ENCODE results near the gene EZR. TPM values are rescaled to one million over a fixed set of nuclear protein-coding genes. Genes with fewer than 3 reads are reported as not detected.
A peak's percentile ranks its signal among the peaks of the same experiment; 100 is the strongest.

The EZR gene
- total and polyA plus RNA-seq, 10 of the 15 experiments (the other 5 are each of a cell fraction or from before 2014, with no cell fraction given) = 79.1 to 282 (median 161) TPM

DNA sequence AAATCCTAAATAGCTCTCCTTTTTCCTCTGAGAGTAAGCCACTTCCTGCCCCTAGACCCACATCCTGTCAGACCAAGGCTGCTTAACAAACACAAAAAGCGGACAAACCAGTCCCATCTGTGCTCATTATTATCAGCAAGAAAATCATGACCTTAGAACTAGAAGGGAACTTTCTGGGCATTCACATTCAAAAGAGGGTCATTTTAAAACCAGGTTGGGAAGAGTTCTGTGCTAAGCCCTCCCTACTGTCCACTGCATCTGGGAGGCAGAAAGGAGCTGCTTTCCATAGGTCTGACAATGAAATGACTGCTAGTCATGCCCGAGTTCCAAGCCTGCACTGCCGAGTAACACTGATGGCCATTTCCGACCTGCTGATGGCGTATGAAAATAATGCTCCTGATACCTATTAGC is 15.4 kb downstream of the EZR start:
- H3K27ac ChIP-seq (ENCODE audit: control insufficient read depth, insufficient read depth) = peak overlapping the region; percentile 96
- H3K4me2 ChIP-seq (ENCODE audit: control insufficient read depth, insufficient read depth) = peak overlapping the region; percentile 98
- no peak for FAIRE-seq
- no peak for DNase-seq (ENCODE audit: low read depth, low spot score)
- in situ Hi-C loops (cut with MboI) (no loop called here), intact Hi-C loops (cut with micrococcal nuclease; ENCODE audit: unreplicated experiment) (no loop called here)
- ChIA-PET SMC1A (ENCODE audit: uncharacterized antibody, unreplicated experiment) (interaction anchor here (0.9 to 4.2 kb wide), 6 partner anchors 9 to 238 kb away, joined by 3 to 26 read pairs (median 4); no protein-coding TSS in a partner anchor), CTCF (interaction anchor here (0.6 to 1.7 kb wide), 7 partner anchors 9 to 169 kb away, joined by 3 to 9 read pairs (median 4); no protein-coding TSS in a partner anchor), POLR2A (interaction anchor here (0.6 to 1.7 kb wide), 3 partner anchors 9 to 196 kb away, joined by 3 to 10 read pairs (median 3); partner anchors contain the start of gene RSPH3), RAD21 (ENCODE audit: unreplicated experiment) (interaction anchor here (1.0 to 1.4 kb wide), 6 partner anchors 9 to 303 kb away, joined by 3 to 12 read pairs (median 4); no protein-coding TSS in a partner anchor)
- H4K20me1 ChIP-seq (ENCODE audit: control insufficient read depth, insufficient read depth) = peaks cover 8% of the 10 kb centered on the region; the same call in 1 of the 2 replicates
- peak overlapping the region; percentile 55; the same call in 1 of the 2 replicates for H3K4me3 ChIP-seq
- H2AFZ ChIP-seq (ENCODE audit: control insufficient read depth, low read depth, low read length) = 0 out of 2 replicates have a peak overlapping the region, but pooled peaks have one; percentile 11
- H3K27me3 ChIP-seq (replicated peaks in 1 of 2; ENCODE audit: control insufficient read depth in 2 of 2, insufficient read depth in 2 of 2, low read length in 1 of 2) = no peaks in the 10 kb centered on the region
- H3K79me2 ChIP-seq (ENCODE audit: control insufficient read depth, insufficient read depth, low read length) = peaks cover 93% of the 10 kb centered on the region
- no peaks in the 10 kb centered on the region for H3K9me3 ChIP-seq (replicated peaks; ENCODE audit: control insufficient read depth, insufficient read depth, low read length)
- peaks cover 72% of the 10 kb centered on the region for H3K4me1 ChIP-seq (ENCODE audit: control insufficient read depth, insufficient read depth, low read length)
- WGBS (ENCODE audit: insufficient coverage, insufficient replicate concordance, low lambda C conversion rate, missing lambda C conversion rate) = 0% methylated on average over 5 of the region's 5 CpGs
- peak; percentile 65 for ATAC-seq
- peak overlapping the region; percentile 71 for H3K9ac ChIP-seq (ENCODE audit: control insufficient read depth, insufficient read depth, low read length)
- no TSS peak for BruUV-seq (replicated peaks)
- peaks cover 3 to 22% of the 10 kb centered on the region in 2 experiments for H3K36me3 ChIP-seq (ENCODE audit: control insufficient read depth in 2 of 2, insufficient read depth in 2 of 2, low read length in 1 of 2)
- TF ChIP-seq IKZF2 (IDR thresholded peaks at IDR 0.05) (peak; percentile 24 to 43; a peak in 1 of 4 replicates), RUNX3 (IDR thresholded peaks at IDR 0.05; ENCODE audit: low read length) (peak; percentile 91), EED (IDR thresholded peaks at IDR 0.05; ENCODE audit: low read depth) (peak; percentile 37; the same call in 1 of the 2 replicates), NFIC (IDR thresholded peaks at IDR 0.05; ENCODE audit: low read depth, low read length) (peak; percentile 77; the same call in 1 of the 2 replicates), POLR2A (IDR thresholded peaks at IDR 0.05; ENCODE audit: low read depth, low read length) (peak; percentile 50; the same call in 1 of the 2 replicates), YY1 (IDR thresholded peaks at IDR 0.05; ENCODE audit: low read depth, low read length) (peak; percentile 22; the same call in 1 of the 2 replicates), RELA (IDR thresholded peaks at IDR 0.05; ENCODE audit: borderline replicate concordance, partially characterized antibody) (no peak), IRF4 (IDR thresholded peaks at IDR 0.05; ENCODE audit: low read depth, low read length) (no peak), SPI1 (IDR thresholded peaks at IDR 0.05; ENCODE audit: borderline replicate concordance, insufficient read depth, low read depth, low read length) (peak; percentile 26; the same call in 1 of the 2 replicates), RCOR1 (conservative IDR thresholded peaks at IDR 0.05; ENCODE audit: low read depth, low read length) (0 out of 2 replicates have a peak, but pooled peaks have one; percentile 30), CREB1 (IDR thresholded peaks at IDR 0.05; ENCODE audit: low read depth) (peak; percentile 22; the same call in 1 of the 2 replicates)
- TF ChIP-seq, protein P1, sequence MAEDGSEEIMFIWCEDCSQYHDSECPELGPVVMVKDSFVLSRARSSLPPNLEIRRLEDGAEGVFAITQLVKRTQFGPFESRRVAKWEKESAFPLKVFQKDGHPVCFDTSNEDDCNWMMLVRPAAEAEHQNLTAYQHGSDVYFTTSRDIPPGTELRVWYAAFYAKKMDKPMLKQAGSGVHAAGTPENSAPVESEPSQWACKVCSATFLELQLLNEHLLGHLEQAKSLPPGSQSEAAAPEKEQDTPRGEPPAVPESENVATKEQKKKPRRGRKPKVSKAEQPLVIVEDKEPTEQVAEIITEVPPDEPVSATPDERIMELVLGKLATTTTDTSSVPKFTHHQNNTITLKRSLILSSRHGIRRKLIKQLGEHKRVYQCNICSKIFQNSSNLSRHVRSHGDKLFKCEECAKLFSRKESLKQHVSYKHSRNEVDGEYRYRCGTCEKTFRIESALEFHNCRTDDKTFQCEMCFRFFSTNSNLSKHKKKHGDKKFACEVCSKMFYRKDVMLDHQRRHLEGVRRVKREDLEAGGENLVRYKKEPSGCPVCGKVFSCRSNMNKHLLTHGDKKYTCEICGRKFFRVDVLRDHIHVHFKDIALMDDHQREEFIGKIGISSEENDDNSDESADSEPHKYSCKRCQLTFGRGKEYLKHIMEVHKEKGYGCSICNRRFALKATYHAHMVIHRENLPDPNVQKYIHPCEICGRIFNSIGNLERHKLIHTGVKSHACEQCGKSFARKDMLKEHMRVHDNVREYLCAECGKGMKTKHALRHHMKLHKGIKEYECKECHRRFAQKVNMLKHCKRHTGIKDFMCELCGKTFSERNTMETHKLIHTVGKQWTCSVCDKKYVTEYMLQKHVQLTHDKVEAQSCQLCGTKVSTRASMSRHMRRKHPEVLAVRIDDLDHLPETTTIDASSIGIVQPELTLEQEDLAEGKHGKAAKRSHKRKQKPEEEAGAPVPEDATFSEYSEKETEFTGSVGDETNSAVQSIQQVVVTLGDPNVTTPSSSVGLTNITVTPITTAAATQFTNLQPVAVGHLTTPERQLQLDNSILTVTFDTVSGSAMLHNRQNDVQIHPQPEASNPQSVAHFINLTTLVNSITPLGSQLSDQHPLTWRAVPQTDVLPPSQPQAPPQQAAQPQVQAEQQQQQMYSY (CRISPR knock-in tag; IDR thresholded peaks at IDR 0.05) = no peak
- TF ChIP-seq, protein P2, sequence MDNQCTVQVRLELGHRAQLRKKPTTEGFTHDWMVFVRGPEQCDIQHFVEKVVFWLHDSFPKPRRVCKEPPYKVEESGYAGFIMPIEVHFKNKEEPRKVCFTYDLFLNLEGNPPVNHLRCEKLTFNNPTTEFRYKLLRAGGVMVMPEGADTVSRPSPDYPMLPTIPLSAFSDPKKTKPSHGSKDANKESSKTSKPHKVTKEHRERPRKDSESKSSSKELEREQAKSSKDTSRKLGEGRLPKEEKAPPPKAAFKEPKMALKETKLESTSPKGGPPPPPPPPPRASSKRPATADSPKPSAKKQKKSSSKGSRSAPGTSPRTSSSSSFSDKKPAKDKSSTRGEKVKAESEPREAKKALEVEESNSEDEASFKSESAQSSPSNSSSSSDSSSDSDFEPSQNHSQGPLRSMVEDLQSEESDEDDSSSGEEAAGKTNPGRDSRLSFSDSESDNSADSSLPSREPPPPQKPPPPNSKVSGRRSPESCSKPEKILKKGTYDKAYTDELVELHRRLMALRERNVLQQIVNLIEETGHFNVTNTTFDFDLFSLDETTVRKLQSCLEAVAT (IDR thresholded peaks at IDR 0.05) = 0 out of 2 replicates have a peak, but pooled peaks have one; percentile 15
- TF ChIP-seq, protein P3, sequence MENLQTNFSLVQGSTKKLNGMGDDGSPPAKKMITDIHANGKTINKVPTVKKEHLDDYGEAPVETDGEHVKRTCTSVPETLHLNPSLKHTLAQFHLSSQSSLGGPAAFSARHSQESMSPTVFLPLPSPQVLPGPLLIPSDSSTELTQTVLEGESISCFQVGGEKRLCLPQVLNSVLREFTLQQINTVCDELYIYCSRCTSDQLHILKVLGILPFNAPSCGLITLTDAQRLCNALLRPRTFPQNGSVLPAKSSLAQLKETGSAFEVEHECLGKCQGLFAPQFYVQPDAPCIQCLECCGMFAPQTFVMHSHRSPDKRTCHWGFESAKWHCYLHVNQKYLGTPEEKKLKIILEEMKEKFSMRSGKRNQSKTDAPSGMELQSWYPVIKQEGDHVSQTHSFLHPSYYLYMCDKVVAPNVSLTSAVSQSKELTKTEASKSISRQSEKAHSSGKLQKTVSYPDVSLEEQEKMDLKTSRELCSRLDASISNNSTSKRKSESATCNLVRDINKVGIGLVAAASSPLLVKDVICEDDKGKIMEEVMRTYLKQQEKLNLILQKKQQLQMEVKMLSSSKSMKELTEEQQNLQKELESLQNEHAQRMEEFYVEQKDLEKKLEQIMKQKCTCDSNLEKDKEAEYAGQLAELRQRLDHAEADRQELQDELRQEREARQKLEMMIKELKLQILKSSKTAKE (IDR thresholded peaks at IDR 0.05; ENCODE audit: low read depth, poor library complexity, severe bottlenecking) = no peak
